ENCODE measurements around the gene ACTR6.
"Not testable (repeated sequence)": the region's sequence is repeated elsewhere in the genome, so short reads cannot be mapped to it uniquely, and the experiment has no call there.

The ACTR6 gene

DNA sequence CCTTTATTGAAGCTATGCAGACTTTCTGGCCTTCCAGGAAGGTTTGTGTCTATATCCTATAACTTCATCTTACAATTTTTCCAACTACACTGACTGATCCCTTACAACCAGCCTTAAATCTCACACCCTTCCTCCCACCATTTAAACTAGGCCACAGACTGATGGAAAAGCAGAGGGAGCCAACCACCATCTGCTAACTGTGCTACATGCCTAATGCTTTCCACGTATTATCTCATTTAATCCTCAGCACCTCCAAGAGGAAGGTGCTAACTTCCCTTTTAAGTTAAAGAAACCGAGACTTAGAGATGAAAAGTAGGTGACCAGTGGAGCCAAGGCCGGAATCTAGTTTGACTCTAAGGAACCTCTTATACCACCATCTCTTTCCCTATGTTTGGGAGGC is 35.3 kb upstream of the ACTR6 start:
- Histone ChIP-seq H3K9me3 (ENCODE audit: control insufficient read depth in 1 of 2, low read length in 2 of 2) (no peaks in the 10 kb centered on the region), H3K4me3 (ENCODE audit: low read depth in 1 of 2, low read length in 2 of 2) (no peak overlapping the region), H3K27ac (ENCODE audit: low read length) (no peak overlapping the region), H3K4me1 (ENCODE audit: control insufficient read depth in 1 of 2, insufficient read depth in 2 of 2, low read length in 2 of 2) (peaks cover 0 to under 1% of the 10 kb centered on the region in 2 donors), H3K36me3 (ENCODE audit: control insufficient read depth in 1 of 2, insufficient read depth in 2 of 2, low read length in 2 of 2) (no peaks in the 10 kb centered on the region), H3K27me3 (ENCODE audit: low read depth, low read length) (no peaks in the 10 kb centered on the region)

- Histone ChIP-seq H3K27me3 (ENCODE audit: low read depth, low read length) (no peaks in the 10 kb centered on the region), H3K36me3 (ENCODE audit: control insufficient read depth in 1 of 2, insufficient read depth in 2 of 2, low read length in 2 of 2) (no peaks in the 10 kb centered on the region), H3K9me3 (ENCODE audit: control insufficient read depth in 1 of 2, low read length in 2 of 2) (no peaks in the 10 kb centered on the region), H3K4me1 (ENCODE audit: control insufficient read depth in 1 of 2, insufficient read depth in 2 of 2, low read length in 2 of 2) (peaks cover 0 to 7% of the 10 kb centered on the region in 2 donors), H3K4me3 (ENCODE audit: low read depth in 1 of 2, low read length in 2 of 2) (no peak overlapping the region), H3K27ac (ENCODE audit: low read length) (no peak overlapping the region)
Observed at GRCh38 chr12:100166232-100166631, 34.4 kb upstream of the ACTR6 start.

GRCh38 chr12:100168562-100168961 is 32.1 kb upstream of the ACTR6 start:
- Histone ChIP-seq H3K4me1 (ENCODE audit: control insufficient read depth in 1 of 2, insufficient read depth in 2 of 2, low read length in 2 of 2) (peaks cover 0 to 7% of the 10 kb centered on the region in 2 donors), H3K36me3 (ENCODE audit: control insufficient read depth in 1 of 2, insufficient read depth in 2 of 2, low read length in 2 of 2) (no peaks in the 10 kb centered on the region), H3K27me3 (ENCODE audit: low read depth, low read length) (no peaks in the 10 kb centered on the region), H3K4me3 (ENCODE audit: low read depth in 1 of 2, low read length in 2 of 2) (no peak overlapping the region), H3K27ac (ENCODE audit: low read length) (no peak overlapping the region), H3K9me3 (ENCODE audit: control insufficient read depth in 1 of 2, low read length in 2 of 2) (no peaks in the 10 kb centered on the region)

DNA sequence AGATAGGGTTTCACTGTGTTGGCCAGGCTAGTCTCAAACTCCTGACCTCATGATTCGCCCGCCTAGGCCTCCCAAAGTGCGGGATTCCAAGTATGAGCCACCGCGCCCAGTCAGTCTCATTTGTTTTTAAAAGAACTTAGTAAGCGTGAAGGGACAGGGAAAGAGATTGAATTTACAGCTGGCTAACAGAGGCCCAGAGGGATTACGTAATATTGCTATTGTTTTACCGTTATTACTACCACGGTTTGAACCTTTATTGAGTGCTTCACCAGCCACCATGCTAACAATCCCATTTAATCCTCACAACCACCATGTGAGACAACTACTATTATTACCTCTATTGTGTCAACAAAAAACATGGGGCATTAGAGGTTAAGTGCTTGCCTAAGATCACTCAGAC is 31.3 kb upstream of the ACTR6 start:
- Histone ChIP-seq H3K27me3 (ENCODE audit: low read depth, low read length) (no peaks in the 10 kb centered on the region), H3K36me3 (ENCODE audit: control insufficient read depth in 1 of 2, insufficient read depth in 2 of 2, low read length in 2 of 2) (no peaks in the 10 kb centered on the region), H3K4me1 (ENCODE audit: control insufficient read depth in 1 of 2, insufficient read depth in 2 of 2, low read length in 2 of 2) (peaks cover 0 to 7% of the 10 kb centered on the region in 2 donors), H3K9me3 (ENCODE audit: control insufficient read depth in 1 of 2, low read length in 2 of 2) (no peaks in the 10 kb centered on the region), H3K27ac (ENCODE audit: low read length) (no peak overlapping the region), H3K4me3 (ENCODE audit: low read depth in 1 of 2, low read length in 2 of 2) (no peak overlapping the region)

DNA sequence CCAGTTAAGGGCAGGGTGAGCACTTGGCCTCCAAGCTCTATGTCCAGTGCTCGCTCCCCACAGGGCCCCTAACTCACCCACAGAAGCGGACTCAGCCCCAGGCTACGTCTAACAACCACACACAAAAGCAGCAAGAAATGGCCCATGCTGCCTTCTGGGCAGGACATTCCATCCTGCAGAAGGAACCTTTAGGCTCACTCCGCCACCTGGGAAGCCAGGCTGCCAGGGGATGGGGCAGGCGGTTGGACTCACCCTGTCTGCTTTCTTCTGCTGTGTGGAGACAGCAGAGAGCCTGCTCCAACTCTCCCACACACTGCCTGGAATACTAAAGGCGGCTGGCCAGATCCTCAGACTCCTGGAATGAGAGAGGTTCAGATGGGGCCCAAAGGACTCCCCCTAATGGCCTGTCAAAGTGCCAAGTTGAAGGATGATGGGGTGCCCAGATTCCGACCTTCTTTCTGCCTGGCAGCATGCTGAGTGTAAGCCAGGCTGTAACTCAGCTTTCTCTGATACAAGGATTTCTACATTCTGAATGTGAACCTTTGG is 30.2 kb upstream of the ACTR6 start:
- Histone ChIP-seq H3K27me3 (ENCODE audit: low read depth, low read length) (no peaks in the 10 kb centered on the region), H3K36me3 (ENCODE audit: control insufficient read depth in 1 of 2, insufficient read depth in 2 of 2, low read length in 2 of 2) (no peaks in the 10 kb centered on the region), H3K4me3 (ENCODE audit: low read depth in 1 of 2, low read length in 2 of 2) (no peak overlapping the region), H3K9me3 (ENCODE audit: control insufficient read depth in 1 of 2, low read length in 2 of 2) (no peaks in the 10 kb centered on the region), H3K4me1 (ENCODE audit: control insufficient read depth in 1 of 2, insufficient read depth in 2 of 2, low read length in 2 of 2) (peaks cover 0 to 7% of the 10 kb centered on the region in 2 donors), H3K27ac (ENCODE audit: low read length) (no peak overlapping the region)

GRCh38 chr12:100171248-100171647 is 29.4 kb upstream of the ACTR6 start:
- H3K9me3 ChIP-seq (ENCODE audit: control insufficient read depth in 1 of 2, low read length in 2 of 2) = no peaks in the 10 kb centered on the region
- peaks cover 0 to 7% of the 10 kb centered on the region in 2 donors for H3K4me1 ChIP-seq (ENCODE audit: control insufficient read depth in 1 of 2, insufficient read depth in 2 of 2, low read length in 2 of 2)
- H3K27ac ChIP-seq (ENCODE audit: low read length) = no peak overlapping the region
- no peaks in the 10 kb centered on the region for H3K27me3 ChIP-seq (ENCODE audit: low read depth, low read length)
- H3K4me3 ChIP-seq (ENCODE audit: low read depth in 1 of 2, low read length in 2 of 2) = no peak overlapping the region
- no peaks in the 10 kb centered on the region for H3K36me3 ChIP-seq (ENCODE audit: control insufficient read depth in 1 of 2, insufficient read depth in 2 of 2, low read length in 2 of 2)

DNA sequence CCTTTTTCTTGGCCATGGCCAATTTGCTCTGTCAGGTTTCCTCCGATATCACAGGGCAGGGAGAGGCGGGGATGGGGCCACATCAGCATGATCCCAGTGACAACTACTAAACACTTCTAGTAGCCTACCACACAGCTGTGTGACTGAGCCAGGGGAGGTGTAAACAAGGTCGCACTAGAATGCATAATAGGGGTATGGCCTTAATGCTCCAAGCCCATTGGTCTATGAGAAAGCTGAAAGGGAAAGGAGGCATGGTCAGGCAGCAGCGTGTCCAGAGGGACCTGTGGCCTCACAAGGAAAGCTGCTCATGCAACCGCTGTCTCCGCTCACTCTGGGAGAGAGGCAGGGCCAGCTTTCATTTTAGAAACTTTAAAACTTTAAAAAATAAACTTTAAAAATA is 27.5 kb upstream of the ACTR6 start:
- Histone ChIP-seq H3K27ac (ENCODE audit: low read length) (no peak overlapping the region), H3K4me3 (ENCODE audit: low read depth in 1 of 2, low read length in 2 of 2) (no peak overlapping the region), H3K9me3 (ENCODE audit: control insufficient read depth in 1 of 2, low read length in 2 of 2) (no peaks in the 10 kb centered on the region), H3K27me3 (ENCODE audit: low read depth, low read length) (no peaks in the 10 kb centered on the region), H3K36me3 (ENCODE audit: control insufficient read depth in 1 of 2, insufficient read depth in 2 of 2, low read length in 2 of 2) (no peaks in the 10 kb centered on the region), H3K4me1 (ENCODE audit: control insufficient read depth in 1 of 2, insufficient read depth in 2 of 2, low read length in 2 of 2) (peaks cover 0 to 7% of the 10 kb centered on the region in 2 donors)

DNA sequence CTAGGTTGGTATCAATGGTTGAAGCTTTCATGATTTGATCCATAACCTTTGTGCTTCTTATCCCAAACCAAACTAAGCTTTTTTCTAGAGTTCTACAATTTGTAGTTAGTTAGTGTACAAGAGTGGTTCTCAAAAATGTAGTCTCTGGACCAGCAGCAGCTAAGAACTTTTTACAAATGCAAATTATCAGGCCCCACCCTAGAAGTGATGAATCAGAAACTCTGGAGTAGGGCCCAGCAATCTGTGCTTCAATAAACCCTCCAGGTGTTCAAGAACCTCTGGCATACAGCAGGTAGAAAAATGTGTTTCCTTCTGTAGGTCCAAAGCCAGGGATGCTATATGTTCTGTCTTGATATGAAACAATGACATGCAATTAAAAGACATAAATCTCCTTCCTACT is 26.1 kb upstream of the ACTR6 start:
- H3K27ac ChIP-seq (ENCODE audit: low read length) = no peak overlapping the region
- no peaks in the 10 kb centered on the region for H3K9me3 ChIP-seq (ENCODE audit: control insufficient read depth in 1 of 2, low read length in 2 of 2)
- H3K4me3 ChIP-seq (ENCODE audit: low read depth in 1 of 2, low read length in 2 of 2) = no peak overlapping the region
- H3K36me3 ChIP-seq (ENCODE audit: control insufficient read depth in 1 of 2, insufficient read depth in 2 of 2, low read length in 2 of 2) = no peaks in the 10 kb centered on the region
- peaks cover 0 to 7% of the 10 kb centered on the region in 2 donors for H3K4me1 ChIP-seq (ENCODE audit: control insufficient read depth in 1 of 2, insufficient read depth in 2 of 2, low read length in 2 of 2)
- H3K27me3 ChIP-seq (ENCODE audit: low read depth, low read length) = no peaks in the 10 kb centered on the region

DNA sequence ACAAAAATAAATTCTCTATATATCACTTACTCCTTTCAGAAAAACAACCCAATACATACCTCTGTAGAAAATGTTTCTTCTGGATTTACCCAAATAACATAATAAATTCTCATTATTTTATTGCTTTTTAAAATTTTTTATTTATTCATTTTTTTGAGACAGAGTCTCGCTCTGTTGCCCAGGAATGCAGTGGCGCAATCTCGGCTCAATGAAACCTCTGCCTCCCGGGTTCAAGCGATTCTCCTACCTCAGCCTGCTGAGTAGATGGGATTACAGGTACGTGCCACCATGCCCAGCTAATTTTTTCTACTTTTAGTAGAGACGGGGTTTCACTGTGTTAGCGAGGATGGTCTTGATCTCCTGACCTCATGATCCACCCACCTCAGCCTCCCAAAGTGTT is 24.1 kb upstream of the ACTR6 start:
- H3K27me3 ChIP-seq (ENCODE audit: low read depth, low read length); H3K9me3 ChIP-seq (ENCODE audit: control insufficient read depth in 1 of 2, low read length in 2 of 2); H3K4me3 ChIP-seq (ENCODE audit: low read depth in 1 of 2, low read length in 2 of 2); H3K27ac ChIP-seq (ENCODE audit: low read length); H3K4me1 ChIP-seq (ENCODE audit: control insufficient read depth in 1 of 2, insufficient read depth in 2 of 2, low read length in 2 of 2); H3K36me3 ChIP-seq (ENCODE audit: control insufficient read depth in 1 of 2, insufficient read depth in 2 of 2, low read length in 2 of 2): not testable (repeated sequence)

DNA sequence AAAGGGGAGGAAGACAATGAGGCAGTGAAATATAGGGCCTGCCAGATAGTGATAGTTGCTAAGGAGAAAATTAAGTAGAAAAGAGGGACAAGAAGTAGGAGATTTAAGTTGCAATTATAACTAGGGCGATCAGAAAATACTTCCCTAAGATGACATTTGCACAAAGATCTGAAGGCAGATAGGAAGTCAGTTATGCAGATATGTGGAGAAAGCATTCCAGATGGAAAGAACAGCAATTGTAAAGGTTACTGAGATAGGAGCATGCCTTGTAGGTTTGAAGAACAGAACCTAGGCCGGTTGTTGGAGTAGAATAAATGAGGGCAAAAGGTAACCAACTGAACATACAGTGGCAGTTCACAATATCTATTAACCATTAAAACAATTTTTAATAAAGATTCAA is 21.4 kb upstream of the ACTR6 start:
- no peak overlapping the region for H3K4me3 ChIP-seq (ENCODE audit: low read depth in 1 of 2, low read length in 2 of 2)
- no peaks in the 10 kb centered on the region for H3K36me3 ChIP-seq (ENCODE audit: control insufficient read depth in 1 of 2, insufficient read depth in 2 of 2, low read length in 2 of 2)
- H3K27ac ChIP-seq (ENCODE audit: low read length) = no peak overlapping the region
- H3K9me3 ChIP-seq (ENCODE audit: control insufficient read depth in 1 of 2, low read length in 2 of 2) = no peaks in the 10 kb centered on the region
- H3K27me3 ChIP-seq (ENCODE audit: low read depth, low read length) = no peaks in the 10 kb centered on the region
- no peaks in the 10 kb centered on the region for H3K4me1 ChIP-seq (ENCODE audit: control insufficient read depth in 1 of 2, insufficient read depth in 2 of 2, low read length in 2 of 2)

DNA sequence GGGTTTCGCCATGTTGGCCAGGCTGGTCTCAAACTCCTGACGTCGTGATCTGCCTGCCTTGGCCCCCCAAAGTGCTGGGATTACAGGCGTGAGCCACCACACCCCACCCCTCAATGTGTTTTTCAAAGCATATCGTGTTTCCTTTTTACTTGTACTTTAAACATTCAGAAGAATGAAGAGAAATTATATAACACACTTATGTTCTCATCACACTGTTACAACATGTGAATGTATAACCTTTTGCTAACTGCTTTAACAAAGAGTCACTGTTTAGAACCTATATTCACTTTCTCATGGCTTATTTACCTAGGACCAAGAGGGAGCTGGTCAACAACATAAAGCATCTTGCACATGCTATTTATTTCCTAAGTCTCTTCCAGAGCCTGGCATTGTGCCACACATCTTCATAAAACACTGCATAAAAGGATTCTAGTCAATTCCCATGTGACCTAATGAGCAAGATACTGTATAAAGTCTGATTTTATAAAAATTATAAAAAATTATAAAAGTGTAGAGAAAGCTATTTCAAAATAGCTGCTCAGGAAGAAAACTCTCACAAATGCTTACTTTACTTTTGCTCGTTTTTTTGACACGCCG is 16.0 kb upstream of the ACTR6 start:
- no peaks in the 10 kb centered on the region for H3K27me3 ChIP-seq (ENCODE audit: low read depth, low read length)
- H3K4me1 ChIP-seq (ENCODE audit: control insufficient read depth in 1 of 2, insufficient read depth in 2 of 2, low read length in 2 of 2) = peaks cover 0 to 13% of the 10 kb centered on the region in 2 donors
- H3K27ac ChIP-seq (ENCODE audit: low read length) = no peak overlapping the region
- H3K4me3 ChIP-seq (ENCODE audit: low read depth in 1 of 2, low read length in 2 of 2) = no peak overlapping the region
- no peaks in the 10 kb centered on the region for H3K36me3 ChIP-seq (ENCODE audit: control insufficient read depth in 1 of 2, insufficient read depth in 2 of 2, low read length in 2 of 2)
- no peaks in the 10 kb centered on the region for H3K9me3 ChIP-seq (ENCODE audit: control insufficient read depth in 1 of 2, low read length in 2 of 2)

DNA sequence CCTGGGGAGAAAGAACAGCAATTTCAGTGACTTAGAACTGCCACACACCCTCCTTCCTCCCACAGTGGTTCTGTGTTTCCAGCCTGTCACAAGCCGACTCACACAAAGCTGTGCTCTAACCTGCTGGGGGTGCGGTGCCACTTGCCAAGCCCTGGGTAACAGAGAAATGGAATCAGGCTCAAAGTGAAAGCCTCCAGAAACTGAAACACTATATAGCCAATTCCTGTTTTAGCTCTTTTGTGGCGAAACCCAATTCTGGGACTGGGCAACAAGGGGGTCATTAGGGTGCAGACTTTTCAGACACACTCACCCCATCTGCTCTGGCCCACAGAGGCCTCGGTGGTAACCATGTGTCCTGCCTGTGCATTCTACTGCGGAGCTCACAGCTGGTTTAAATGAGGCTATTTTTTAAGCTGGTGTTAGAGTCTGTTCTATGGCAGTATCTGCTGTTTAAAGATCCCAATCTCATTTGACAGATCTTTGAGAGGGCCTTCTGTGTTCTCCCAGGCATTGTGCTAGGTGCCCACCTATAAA is 15.2 kb upstream of the ACTR6 start:
- Histone ChIP-seq H3K27ac (ENCODE audit: low read length) (peak overlapping the region; percentile 34), H3K36me3 (ENCODE audit: control insufficient read depth in 1 of 2, insufficient read depth in 2 of 2, low read length in 2 of 2) (no peaks in the 10 kb centered on the region), H3K9me3 (ENCODE audit: control insufficient read depth in 1 of 2, low read length in 2 of 2) (no peaks in the 10 kb centered on the region), H3K4me3 (ENCODE audit: low read depth in 1 of 2, low read length in 2 of 2) (peak overlapping the region; percentile 12 to 44), H3K27me3 (ENCODE audit: low read depth, low read length) (no peaks in the 10 kb centered on the region), H3K4me1 (ENCODE audit: control insufficient read depth in 1 of 2, insufficient read depth in 2 of 2, low read length in 2 of 2) (peaks cover 0 to 13% of the 10 kb centered on the region in 2 donors)
